Measurements from ENCODE around the gene DMD.

Gene DMD

GRCh38 chrX:31376408-31377022 is 1834.8 kb downstream of the DMD start:
- no peak for DNase-seq (ENCODE audit: low read depth)
- H3K4me3 ChIP-seq (ENCODE audit: low read depth, low read length), result no peak overlapping the region
- TF ChIP-seq MAX (IDR thresholded peaks at IDR 0.05; ENCODE audit: low read depth, low read length) (no peak), CTCF (IDR thresholded peaks at IDR 0.05; ENCODE audit: low read depth, low read length) (no peak), MYC (IDR thresholded peaks at IDR 0.05; ENCODE audit: low read depth, low read length) (no peak), POLR2A (IDR thresholded peaks at IDR 0.05; ENCODE audit: extremely low read depth, insufficient read length) (no peak)

GRCh38 chrX:31374786-31375185 is 1836.6 kb downstream of the DMD start:
- H3K4me3 ChIP-seq (ENCODE audit: low read depth, low read length), result no peak overlapping the region
- DNase-seq (ENCODE audit: low read depth), result no peak
- no peak for TF ChIP-seq MAX (IDR thresholded peaks at IDR 0.05; ENCODE audit: low read depth, low read length)

- TF ChIP-seq CTCF (IDR thresholded peaks at IDR 0.05; ENCODE audit: low read depth, low read length) (no peak), MAX (IDR thresholded peaks at IDR 0.05; ENCODE audit: low read depth, low read length) (no peak), MYC (IDR thresholded peaks at IDR 0.05; ENCODE audit: low read depth, low read length) (no peak), POLR2A (IDR thresholded peaks at IDR 0.05; ENCODE audit: extremely low read depth, insufficient read length) (no peak)
- no peak for DNase-seq (ENCODE audit: low read depth)
- no peak overlapping the region for H3K4me3 ChIP-seq (ENCODE audit: low read depth, low read length)
These were observed 1839.4 kb downstream of the DMD start for GRCh38 chrX:31371956-31372355.

- no peak overlapping the region for H3K4me3 ChIP-seq (ENCODE audit: low read depth, low read length)
- TF ChIP-seq MYC (IDR thresholded peaks at IDR 0.05; ENCODE audit: low read depth, low read length) (no peak), CTCF (IDR thresholded peaks at IDR 0.05; ENCODE audit: low read depth, low read length) (no peak), POLR2A (IDR thresholded peaks at IDR 0.05; ENCODE audit: extremely low read depth, insufficient read length) (no peak), MAX (IDR thresholded peaks at IDR 0.05; ENCODE audit: low read depth, low read length) (no peak)
- DNase-seq (ENCODE audit: low read depth), result no peak
These were observed 1843.5 kb downstream of the DMD start for GRCh38 chrX:31367816-31368215.

GRCh38 chrX:31366041-31366440 is 1845.3 kb downstream of the DMD start:
- TF ChIP-seq POLR2A (IDR thresholded peaks at IDR 0.05; ENCODE audit: extremely low read depth, insufficient read length) (no peak), CTCF (IDR thresholded peaks at IDR 0.05; ENCODE audit: low read depth, low read length) (no peak), MAX (IDR thresholded peaks at IDR 0.05; ENCODE audit: low read depth, low read length) (no peak), MYC (IDR thresholded peaks at IDR 0.05; ENCODE audit: low read depth, low read length) (no peak)
- H3K4me3 ChIP-seq (ENCODE audit: low read depth, low read length), result no peak overlapping the region
- no peak for DNase-seq (ENCODE audit: low read depth)

- TF ChIP-seq MYC (IDR thresholded peaks at IDR 0.05; ENCODE audit: low read depth, low read length) (no peak), MAX (IDR thresholded peaks at IDR 0.05; ENCODE audit: low read depth, low read length) (no peak), POLR2A (IDR thresholded peaks at IDR 0.05; ENCODE audit: extremely low read depth, insufficient read length) (no peak), CTCF (IDR thresholded peaks at IDR 0.05; ENCODE audit: low read depth, low read length) (no peak)
- H3K4me3 ChIP-seq (ENCODE audit: low read depth, low read length), result no peak overlapping the region
- no peak for DNase-seq (ENCODE audit: low read depth)
These were observed 1854.8 kb downstream of the DMD start for GRCh38 chrX:31356275-31357212.

Data from NB4 (cell line).